Neural progenitor cell (in vitro differentiated cells): ENCODE measurements around the gene ASPDH. TPM values are rescaled to one million over a fixed set of nuclear protein-coding genes. Genes with fewer than 3 reads are reported as not detected.

Source experiments
- DNase-seq: peaks from one replicate; pipeline ENCODE4 v3.0.0-alpha.2; 2016; ENCODE audit warnings: low spot score
- H2AFZ ChIP-seq: fragments of 200-600 bp; sonication (generic); replicated peaks from 2 replicates; pipeline ENCODE4 v1.6.1; 2016; ENCODE audit warnings: antibody characterized with exemption
- H3F3A ChIP-seq: fragments of 200-600 bp; sonication (generic); 2 replicates; pipeline ENCODE4 v1.6.1; 2016; ENCODE audit warnings: antibody characterized with exemption, low read depth
- H3K27ac ChIP-seq: fragments of 200-600 bp; sonication (generic); 2 replicates; pipeline ENCODE4 v1.5.1; 2016; ENCODE audit warnings: mild to moderate bottlenecking
- H3K27me3 ChIP-seq: fragments of 200-600 bp; sonication (generic); 2 replicates; pipeline ENCODE4 v1.6.1; 2016; ENCODE audit warnings: mild to moderate bottlenecking, moderate library complexity
- H3K36me3 ChIP-seq: fragments of 200-600 bp; sonication (generic); 2 replicates; pipeline ENCODE4 v1.5.1; 2016
- H3K4me1 ChIP-seq: fragments of 200-600 bp; sonication (generic); 2 replicates; pipeline ENCODE4 v1.6.1; 2016; ENCODE audit warnings: mixed run types
- H3K4me2 ChIP-seq: fragments of 200-600 bp; sonication (generic); 2 replicates; pipeline ENCODE4 v1.6.1; 2016
- H3K4me3 ChIP-seq: fragments of 200-600 bp; sonication (generic); 2 replicates; pipeline ENCODE4 v1.5.1; 2016
- H3K79me2 ChIP-seq: fragments of 200-600 bp; sonication (generic); 2 replicates; pipeline ENCODE4 v1.6.1; 2016; ENCODE audit warnings: low read depth
- H3K9ac ChIP-seq: fragments of 200-600 bp; sonication (generic); 2 replicates; pipeline ENCODE4 v1.6.1; 2016
- H3K9me3 ChIP-seq: fragments of 200-600 bp; sonication (generic); 2 replicates; pipeline ENCODE4 v1.5.1; 2016; ENCODE audit warnings: low read depth
- H4K20me1 ChIP-seq: fragments of 200-600 bp; sonication (generic); 2 replicates; pipeline ENCODE4 v1.6.1; 2016; ENCODE audit warnings: low read depth
- H3K27ac Mint-ChIP-seq: 3 replicates; pipeline ENCODE4 v1.8.0; 2021; ENCODE audit warnings: mixed read lengths
- H3K27me3 Mint-ChIP-seq: 2 replicates; pipeline ENCODE4 v1.8.0; 2022; ENCODE audit warnings: low read depth, mild to moderate bottlenecking, inconsistent platforms, moderate library complexity, mixed read lengths; ENCODE audit not compliant: insufficient read depth
- H3K36me3 Mint-ChIP-seq: 3 replicates; pipeline ENCODE4 v1.8.0; 2021; ENCODE audit warnings: mixed read lengths
- H3K4me1 Mint-ChIP-seq: 3 replicates; pipeline ENCODE4 v1.8.0; 2021; ENCODE audit warnings: mixed read lengths
- H3K4me3 Mint-ChIP-seq: 3 replicates; pipeline ENCODE4 v1.8.0; 2021; ENCODE audit warnings: mild to moderate bottlenecking, moderate library complexity, mixed read lengths
- H3K9me3 Mint-ChIP-seq: 3 replicates; pipeline ENCODE4 v1.8.0; 2020; ENCODE audit warnings: mixed read lengths
- EZH2 ChIP-seq: fragments of 200-600 bp; sonication (generic); IDR thresholded peaks from 2 replicates; pipeline ENCODE4 v1.6.1; 2017; ENCODE audit warnings: antibody characterized with exemption, mild to moderate bottlenecking, moderate library complexity
- EZH2phosphoT487 ChIP-seq: fragments of 200-600 bp; sonication (generic); IDR thresholded peaks from 2 replicates; pipeline ENCODE4 v1.6.1; 2017; ENCODE audit warnings: antibody characterized with exemption
- total RNA-seq: library from RNA; depleted of rRNA; stranded (reverse); fragments of >200 nt; gene quantifications from 2 replicates; pipeline ENCODE4 v1.2.3, GENCODE V29; 2015; ENCODE audit warnings: low replicate concordance
- TF ChIP-seq, protein P1 (sequence below): fragments of 200-600 bp; sonication (generic); IDR thresholded peaks from 2 replicates; pipeline ENCODE4 v1.5.1; 2017; ENCODE audit warnings: antibody characterized with exemption, mild to moderate bottlenecking

The ASPDH gene
- total RNA-seq, 1 donor from 2014 or later = not detected

DNA sequence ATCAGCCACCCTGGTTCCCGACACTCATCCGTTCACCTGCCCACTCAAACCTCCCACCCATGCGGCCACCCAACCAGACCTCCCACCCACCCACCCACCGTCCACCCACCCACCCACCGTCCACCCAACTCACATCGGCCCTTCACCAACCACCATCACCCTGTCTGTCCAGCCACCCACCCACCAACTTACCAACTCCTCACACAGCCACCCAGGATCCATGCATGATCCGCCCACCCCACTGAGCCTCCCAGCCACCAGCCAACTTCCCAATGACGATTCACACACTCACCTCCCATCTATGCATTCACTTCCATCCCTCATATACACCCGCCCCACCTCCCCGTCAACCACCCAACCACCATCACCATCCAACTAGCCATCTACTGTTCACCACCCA lies 7.0 kb downstream of the ASPDH start:
- H3K4me1 Mint-ChIP-seq = peaks cover 29% of the 10 kb centered on the region
- Histone ChIP-seq H3K9me3 (no peaks in the 10 kb centered on the region), H3K79me2 (no peaks in the 10 kb centered on the region), H3K27ac (no peak overlapping the region), H3K4me3 (no peak overlapping the region), H3K4me2 (no peak overlapping the region), H4K20me1 (no peaks in the 10 kb centered on the region), H3K4me1 (peaks cover 3% of the 10 kb centered on the region), H3K9ac (no peak overlapping the region), H3K36me3 (no peaks in the 10 kb centered on the region), H2AFZ (no peak overlapping the region), H3F3A (no peaks in the 10 kb centered on the region), H3K27me3 (no peaks in the 10 kb centered on the region)
- H3K27ac Mint-ChIP-seq = no peak overlapping the region
- TF ChIP-seq, protein P1, sequence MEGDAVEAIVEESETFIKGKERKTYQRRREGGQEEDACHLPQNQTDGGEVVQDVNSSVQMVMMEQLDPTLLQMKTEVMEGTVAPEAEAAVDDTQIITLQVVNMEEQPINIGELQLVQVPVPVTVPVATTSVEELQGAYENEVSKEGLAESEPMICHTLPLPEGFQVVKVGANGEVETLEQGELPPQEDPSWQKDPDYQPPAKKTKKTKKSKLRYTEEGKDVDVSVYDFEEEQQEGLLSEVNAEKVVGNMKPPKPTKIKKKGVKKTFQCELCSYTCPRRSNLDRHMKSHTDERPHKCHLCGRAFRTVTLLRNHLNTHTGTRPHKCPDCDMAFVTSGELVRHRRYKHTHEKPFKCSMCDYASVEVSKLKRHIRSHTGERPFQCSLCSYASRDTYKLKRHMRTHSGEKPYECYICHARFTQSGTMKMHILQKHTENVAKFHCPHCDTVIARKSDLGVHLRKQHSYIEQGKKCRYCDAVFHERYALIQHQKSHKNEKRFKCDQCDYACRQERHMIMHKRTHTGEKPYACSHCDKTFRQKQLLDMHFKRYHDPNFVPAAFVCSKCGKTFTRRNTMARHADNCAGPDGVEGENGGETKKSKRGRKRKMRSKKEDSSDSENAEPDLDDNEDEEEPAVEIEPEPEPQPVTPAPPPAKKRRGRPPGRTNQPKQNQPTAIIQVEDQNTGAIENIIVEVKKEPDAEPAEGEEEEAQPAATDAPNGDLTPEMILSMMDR = no peak
- TF ChIP-seq EZH2 = no peak
- no peak for TF ChIP-seq EZH2phosphoT487
- no peak for DNase-seq
- H3K36me3 Mint-ChIP-seq = no peaks in the 10 kb centered on the region
- H3K9me3 Mint-ChIP-seq = no peaks in the 10 kb centered on the region
- no peak overlapping the region for H3K4me3 Mint-ChIP-seq
- peaks cover 21% of the 10 kb centered on the region for H3K27me3 Mint-ChIP-seq

DNA sequence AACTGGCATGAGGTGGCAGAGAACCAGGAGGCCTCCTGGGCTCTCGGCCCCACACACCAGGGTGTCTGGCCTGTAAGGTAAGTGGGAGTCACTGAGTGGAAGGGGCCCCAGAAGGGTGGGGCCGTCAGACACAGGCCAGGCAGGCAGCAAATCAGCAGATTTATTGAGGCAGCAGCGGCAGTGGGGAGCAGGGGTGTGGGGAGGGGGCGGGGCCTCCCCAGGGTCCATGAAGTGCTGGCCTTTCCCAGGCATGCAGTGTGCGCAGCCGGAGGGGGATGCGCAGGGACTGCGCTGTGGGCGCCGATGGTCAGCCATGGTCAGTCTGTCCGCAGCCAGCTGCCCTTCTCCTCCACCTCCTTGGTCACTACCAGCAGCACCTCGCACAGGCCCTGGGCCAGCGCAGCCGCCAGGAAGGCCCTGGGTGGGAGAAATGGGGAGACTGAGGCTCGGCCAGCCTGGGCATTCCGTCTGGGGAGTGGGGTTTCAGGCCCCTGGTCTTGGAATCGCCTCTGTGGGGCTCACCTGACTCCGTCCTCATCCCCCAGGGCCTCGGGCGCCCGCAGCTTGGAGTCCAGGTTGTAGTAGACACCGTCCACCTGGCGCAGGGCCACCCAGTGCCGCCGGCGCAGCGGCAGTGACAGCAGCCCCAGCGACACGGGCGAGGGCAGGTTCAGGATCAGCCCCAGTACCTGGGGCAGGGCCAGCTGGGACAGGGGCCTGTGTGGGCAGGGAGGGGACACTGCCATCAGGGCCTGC lies 7.7 kb downstream of the ASPDH start:
- no peak overlapping the region for H2AFZ ChIP-seq
- no peaks in the 10 kb centered on the region for H3K79me2 ChIP-seq
- H4K20me1 ChIP-seq = no peaks in the 10 kb centered on the region
- peaks cover 3% of the 10 kb centered on the region for H3K4me1 ChIP-seq
- no peak overlapping the region for H3K4me2 ChIP-seq
- TF ChIP-seq EZH2 (no peak), EZH2phosphoT487 (no peak)
- peaks cover under 1% of the 10 kb centered on the region for H3K27me3 ChIP-seq
- no peak overlapping the region for H3K4me3 ChIP-seq
- H3K27ac Mint-ChIP-seq = no peak overlapping the region
- no peaks in the 10 kb centered on the region for H3K36me3 ChIP-seq
- no peaks in the 10 kb centered on the region for H3K36me3 Mint-ChIP-seq
- H3K27ac ChIP-seq = no peak overlapping the region
- no peaks in the 10 kb centered on the region for H3K9me3 Mint-ChIP-seq
- H3K9me3 ChIP-seq = no peaks in the 10 kb centered on the region
- H3K4me1 Mint-ChIP-seq = peaks cover 24% of the 10 kb centered on the region
- peaks cover 16% of the 10 kb centered on the region for H3K27me3 Mint-ChIP-seq
- no peak overlapping the region for H3K9ac ChIP-seq
- no peak for DNase-seq
- H3K4me3 Mint-ChIP-seq = no peak overlapping the region
- no peaks in the 10 kb centered on the region for H3F3A ChIP-seq

DNA sequence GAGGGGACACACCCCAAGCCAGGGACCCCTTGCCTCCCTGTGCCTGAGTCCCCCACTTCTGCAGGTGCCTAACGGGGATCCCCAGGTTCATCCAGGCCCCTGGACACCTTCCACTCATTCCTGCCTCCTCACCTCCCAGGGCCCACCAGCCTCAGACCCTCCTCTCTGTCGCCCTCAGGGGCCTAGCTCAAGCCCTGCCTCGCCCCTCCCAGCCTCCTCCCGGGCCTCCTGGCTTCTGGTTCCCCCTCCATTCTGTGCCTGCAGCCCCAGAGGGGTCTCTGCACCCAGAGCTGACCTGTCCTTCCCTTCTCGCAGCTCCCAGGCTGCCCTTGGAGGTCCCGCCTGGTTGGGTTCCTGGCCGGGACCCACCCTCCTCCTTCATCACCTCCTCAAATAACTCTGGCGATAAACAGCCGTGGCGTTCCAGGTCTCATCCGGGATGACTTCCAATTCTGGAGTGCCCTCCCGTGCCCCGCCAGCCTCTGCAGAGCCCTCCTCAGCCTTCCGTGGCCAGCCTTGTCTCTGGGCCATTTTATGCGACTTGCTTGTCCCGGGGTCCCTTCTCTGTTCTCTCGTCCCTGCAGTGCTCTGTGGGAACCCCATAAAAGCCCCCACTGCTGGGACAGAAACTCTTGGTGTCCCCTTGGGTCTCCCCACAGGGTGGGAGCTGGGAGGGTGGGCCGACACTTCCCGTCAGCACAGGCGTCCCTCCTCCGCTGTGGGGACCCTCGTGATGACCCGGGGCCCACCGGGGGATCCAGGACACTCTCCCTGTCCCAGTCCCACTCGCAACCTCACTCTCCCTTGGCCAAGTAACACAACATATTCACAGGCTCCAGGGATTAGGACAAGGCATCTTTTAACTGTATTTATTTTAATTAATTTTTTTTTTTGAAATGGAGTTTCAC lies 11.9 kb downstream of the ASPDH start:
- H3K4me3 ChIP-seq = no peak overlapping the region
- H3K4me1 ChIP-seq = peaks cover 10% of the 10 kb centered on the region
- no peaks in the 10 kb centered on the region for H4K20me1 ChIP-seq
- H3K36me3 ChIP-seq = no peaks in the 10 kb centered on the region
- no peaks in the 10 kb centered on the region for H3F3A ChIP-seq
- H2AFZ ChIP-seq = no peak overlapping the region
- Mint-ChIP-seq H3K36me3 (no peaks in the 10 kb centered on the region), H3K27ac (no peak overlapping the region), H3K4me1 (peaks cover 3% of the 10 kb centered on the region), H3K27me3 (no peaks in the 10 kb centered on the region), H3K9me3 (no peaks in the 10 kb centered on the region), H3K4me3 (no peak overlapping the region)
- no peaks in the 10 kb centered on the region for H3K79me2 ChIP-seq
- TF ChIP-seq, protein P1 = no peak
- no peak for TF ChIP-seq EZH2phosphoT487
- TF ChIP-seq EZH2 = no peak
- H3K9ac ChIP-seq = no peak overlapping the region
- peaks cover 42% of the 10 kb centered on the region for H3K27me3 ChIP-seq
- H3K4me2 ChIP-seq = no peak overlapping the region
- H3K27ac ChIP-seq = no peak overlapping the region
- DNase-seq = no peak
- no peaks in the 10 kb centered on the region for H3K9me3 ChIP-seq
